H1 (cell line): Measurements from ENCODE around the gene PSMD7. TPM values are rescaled to one million over a fixed set of nuclear protein-coding genes. Genes with fewer than 3 reads are reported as not detected.
A peak's percentile ranks its signal among the peaks of the same experiment; 100 is the strongest.

Source experiments
- CTCF ChIA-PET: fragments of 300-600 bp; sonication (Branson Sonifier 250); formaldehyde crosslinking; loops from one replicate; lab custom pipeline; 2021; ENCODE audit not compliant: partially characterized antibody; lab: Charles Lee
- POLR2A ChIA-PET: fragments of 300-600 bp; sonication (Branson Sonifier 250); formaldehyde crosslinking; loops from one replicate; lab custom pipeline; 2021; ENCODE audit warnings: inconsistent platforms; ENCODE audit not compliant: partially characterized antibody; lab: Charles Lee
- DNase-seq, 2 experiments: peaks; one replicate each; pipeline versions ENCODE4 v3.0.0 to v3.0.0-alpha.2; 2010 to 2022; ENCODE audit warnings: low spot score in 2 of 2, low read depth in 1 of 2, mixed read lengths in 1 of 2
- FAIRE-seq: peaks from 2 replicates; lab custom pipeline; 2011; peaks lifted over from hg19 to GRCh38; lab: Jason Lieb, UNC
- H2AFZ ChIP-seq: 2 replicates; pipeline ENCODE4 v1.8.1; 2012; ENCODE audit warnings: low read length, inconsistent platforms
- H2AK5ac ChIP-seq: 2 replicates; pipeline ENCODE4 v1.6.1; 2013; ENCODE audit warnings: low read depth, low read length
- H2BK120ac ChIP-seq: replicated peaks from 2 replicates; pipeline ENCODE3; 2013; ENCODE audit warnings: low read depth, low read length, inconsistent platforms
- H2BK12ac ChIP-seq: 2 replicates; pipeline ENCODE4 v1.6.1; 2013; ENCODE audit warnings: low read depth, low read length
- H2BK15ac ChIP-seq: 2 replicates; pipeline ENCODE4 v1.6.1; 2013; ENCODE audit warnings: low read length
- H2BK20ac ChIP-seq: 2 replicates; pipeline ENCODE4 v1.6.1; 2013; ENCODE audit warnings: low read length
- H2BK5ac ChIP-seq: 2 replicates; pipeline ENCODE4 v1.6.1; 2013; ENCODE audit warnings: low read depth, low read length
- H3K14ac ChIP-seq: 2 replicates; pipeline ENCODE4 v1.6.1; 2013; ENCODE audit warnings: inconsistent platforms; ENCODE audit not compliant: insufficient read length
- H3K18ac ChIP-seq: 2 replicates; pipeline ENCODE4 v1.6.1; 2013; ENCODE audit warnings: low read length; ENCODE audit errors: extremely low read depth
- H3K23ac ChIP-seq: 2 replicates; pipeline ENCODE4 v1.6.1; 2013; ENCODE audit warnings: inconsistent platforms; ENCODE audit not compliant: insufficient read length
- H3K23me2 ChIP-seq: 2 replicates; pipeline ENCODE4 v1.6.1; 2013; ENCODE audit warnings: low read depth, low read length
- H3K27ac ChIP-seq: 2 replicates; pipeline ENCODE4 v1.6.1; 2011; ENCODE audit warnings: low read depth, low read length, inconsistent platforms
- H3K27me3 ChIP-seq, 4 experiments: replicated peaks in 1 of 4; 1 replicate in 1 of 4; 2 replicates in 3 of 4; pipeline versions ENCODE4 v1.6.1 to v1.8.1; 2011 to 2013; ENCODE audit warnings: low read length in 3 of 4, mild to moderate bottlenecking in 3 of 4, inconsistent platforms in 2 of 4, mixed read lengths in 2 of 4, moderate library complexity in 1 of 4; ENCODE audit not compliant: control insufficient read depth in 3 of 4, insufficient read depth in 3 of 4; ENCODE audit errors: extremely low read depth in 1 of 4
- H3K36me3 ChIP-seq, 4 experiments: 2 replicates each; pipeline versions ENCODE4 v1.6.1 to v1.8.1; 2011 to 2013; ENCODE audit warnings: mild to moderate bottlenecking in 4 of 4, low read length in 3 of 4, moderate library complexity in 2 of 4, control low read depth in 1 of 4, inconsistent platforms in 1 of 4; ENCODE audit not compliant: insufficient read depth in 4 of 4, control insufficient read depth in 2 of 4
- H3K4ac ChIP-seq: replicated peaks from 2 replicates; pipeline ENCODE3; 2013; ENCODE audit warnings: low read length, low read depth, mixed read lengths, inconsistent platforms; ENCODE audit not compliant: insufficient read length
- H3K4me1 ChIP-seq, 4 experiments: replicated peaks in 1 of 4; 1 replicate in 1 of 4; 2 replicates in 3 of 4; pipeline versions ENCODE4 v1.6.1 to v1.8.1; 2011 to 2013; ENCODE audit warnings: low read length in 3 of 4, inconsistent platforms in 2 of 4, mixed read lengths in 1 of 4; ENCODE audit not compliant: insufficient read depth in 4 of 4, control insufficient read depth in 3 of 4
- H3K4me2 ChIP-seq, 2 experiments: 2 replicates each; pipeline versions ENCODE4 v1.6.1 to v1.8.1; 2011 to 2013; ENCODE audit warnings: low read depth in 2 of 2, low read length in 2 of 2, control low read depth in 1 of 2, inconsistent platforms in 1 of 2, mild to moderate bottlenecking in 1 of 2; ENCODE audit not compliant: insufficient read depth in 1 of 2
- H3K4me3 ChIP-seq, 4 experiments: fragments of 200-600, 300-600 bp in 1 of 4; sonication (generic), shearing (Covaris generic), sonication (Bioruptor Twin) in 1 of 4; 2 replicates each; pipeline versions ENCODE4 v1.5.1 to v1.8.1; 2011 to 2016; ENCODE audit warnings: low read length in 4 of 4, low read depth in 3 of 4, control low read depth in 2 of 4, inconsistent platforms in 2 of 4, mild to moderate bottlenecking in 2 of 4, mixed read lengths in 1 of 4, moderate library complexity in 1 of 4; ENCODE audit not compliant: insufficient read depth in 2 of 4; ENCODE audit errors: extremely low read depth in 1 of 4
- H3K56ac ChIP-seq: replicated peaks from 2 replicates; pipeline ENCODE3; 2013; ENCODE audit warnings: low read depth, mild to moderate bottlenecking, mixed read lengths, low read length, inconsistent platforms; ENCODE audit not compliant: insufficient read length
- H3K79me1 ChIP-seq: 2 replicates; pipeline ENCODE4 v1.6.1; 2013; ENCODE audit warnings: low read depth, low read length, control low read depth
- H3K79me2 ChIP-seq, 2 experiments: 2 replicates each; pipeline versions ENCODE4 v1.6.1 to v1.8.1; 2012 to 2013; ENCODE audit warnings: low read length in 2 of 2, mild to moderate bottlenecking in 2 of 2, inconsistent platforms in 1 of 2; ENCODE audit not compliant: insufficient read depth in 2 of 2, control insufficient read depth in 1 of 2
- H3K9ac ChIP-seq, 4 experiments: replicated peaks in 1 of 4; 1 replicate in 1 of 4; 2 replicates in 3 of 4; pipeline versions ENCODE4 v1.6.1 to v1.8.1; 2011 to 2013; ENCODE audit warnings: low read depth in 3 of 4, low read length in 3 of 4, control low read depth in 2 of 4, mild to moderate bottlenecking in 2 of 4, moderate library complexity in 2 of 4, inconsistent platforms in 1 of 4; ENCODE audit errors: extremely low read depth in 1 of 4
- H3K9me3 ChIP-seq, 2 experiments: 2 replicates each; pipeline versions ENCODE4 v1.6.1 to v1.8.1; 2012 to 2013; ENCODE audit warnings: mild to moderate bottlenecking in 2 of 2, moderate library complexity in 2 of 2, control low read depth in 1 of 2, inconsistent platforms in 1 of 2, low read depth in 1 of 2, low read length in 1 of 2, mixed read lengths in 1 of 2; ENCODE audit not compliant: insufficient read depth in 2 of 2
- H4K20me1 ChIP-seq, 2 experiments: replicated peaks in 1 of 2; 2 replicates each; pipeline versions ENCODE3 to v1.8.1; 2011 to 2013; ENCODE audit warnings: inconsistent platforms in 2 of 2, low read length in 2 of 2, mild to moderate bottlenecking in 1 of 2; ENCODE audit not compliant: insufficient read depth in 2 of 2, control insufficient read depth in 1 of 2
- H4K5ac ChIP-seq: 2 replicates; pipeline ENCODE4 v1.6.1; 2013; ENCODE audit warnings: low read length, low read depth, mixed read lengths, inconsistent platforms; ENCODE audit not compliant: insufficient read length
- H4K8ac ChIP-seq: 2 replicates; pipeline ENCODE4 v1.8.0; 2013; ENCODE audit warnings: mild to moderate bottlenecking, moderate library complexity, low read length, inconsistent platforms; ENCODE audit not compliant: insufficient read depth; ENCODE audit errors: extremely low read depth
- H4K91ac ChIP-seq: replicated peaks from 2 replicates; pipeline ENCODE3; 2013; ENCODE audit warnings: low read length, mixed read lengths, inconsistent platforms; ENCODE audit not compliant: insufficient read length
- ATF2 ChIP-seq: IDR thresholded peaks from 2 replicates; pipeline ENCODE4 v1.6.1; 2012; ENCODE audit warnings: low read length, inconsistent platforms
- CHD2 ChIP-seq: IDR thresholded peaks from 2 replicates; pipeline ENCODE4 v1.6.1; 2012; ENCODE audit warnings: low read length, improper control_type of control experiment
- FOSL1 ChIP-seq: IDR thresholded peaks from 2 replicates; pipeline ENCODE4 v1.6.1; 2011; ENCODE audit warnings: mild to moderate bottlenecking, low read depth, low read length, moderate library complexity; ENCODE audit not compliant: insufficient read depth
- HDAC2 ChIP-seq, 2 experiments: fragments of 300-600 bp in 1 of 2; sonication (generic) in 1 of 2; IDR thresholded peaks; 2 replicates each; pipeline ENCODE4 v1.6.1; 2011 to 2012; ENCODE audit warnings: low read depth in 2 of 2, low read length in 2 of 2, mild to moderate bottlenecking in 2 of 2, moderate library complexity in 2 of 2, borderline replicate concordance in 1 of 2, inconsistent platforms in 1 of 2
- RBBP5 ChIP-seq: IDR thresholded peaks from 2 replicates; pipeline ENCODE4 v1.7.1; 2012; ENCODE audit warnings: low read depth, mild to moderate bottlenecking, inconsistent platforms, low read length, moderate library complexity, borderline replicate concordance
- SAP30 ChIP-seq: fragments of 300-600 bp; sonication (generic); IDR thresholded peaks from 2 replicates; pipeline ENCODE4 v1.7.1; 2012; ENCODE audit warnings: low read length, moderate library complexity, mild to moderate bottlenecking, inconsistent platforms; ENCODE audit not compliant: insufficient read depth, insufficient replicate concordance
- SIN3A ChIP-seq, 2 experiments: IDR thresholded peaks in 1 of 2; conservative IDR thresholded peaks in 1 of 2; 2 replicates each; pipeline ENCODE4 v1.6.1; 2011 to 2012; ENCODE audit warnings: low read length in 2 of 2, improper control_type of control experiment in 1 of 2, low read depth in 1 of 2, mild to moderate bottlenecking in 1 of 2
- SP4 ChIP-seq: IDR thresholded peaks from 2 replicates; pipeline ENCODE4 v1.6.1; 2012; ENCODE audit warnings: low read length, inconsistent platforms
- SRF ChIP-seq: IDR thresholded peaks from 2 replicates; pipeline ENCODE4 v1.6.1; 2011; ENCODE audit warnings: mild to moderate bottlenecking, low read depth, low read length, moderate library complexity
- USF2 ChIP-seq: IDR thresholded peaks from 2 replicates; pipeline ENCODE4 v1.6.1; 2011; ENCODE audit warnings: low read length, improper control_type of control experiment
- WGBS, 2 experiments: shearing (Covaris generic) in 1 of 2; methylation state at CpG; one replicate each; pipeline versions ENCODE4 v1.1.6 to v1.1.7; 2013 to 2015; ENCODE audit warnings: low lambda C conversion rate in 2 of 2, mixed read lengths in 2 of 2, inconsistent platforms in 1 of 2, low coverage in 1 of 2, missing lambda C conversion rate in 1 of 2; ENCODE audit not compliant: insufficient replicate concordance in 2 of 2, insufficient coverage in 1 of 2, insufficient read length in 1 of 2; ENCODE audit errors: extremely low coverage in 1 of 2, missing lambda C conversion rate in 1 of 2; 5-methylcytosine and 5-hydroxymethylcytosine counted together
- polyA plus RNA-seq, 7 experiments: library from polyadenylated mRNA; depleted of rRNA in 3 of 7; stranded (reverse) in 5 of 7; unstranded in 2 of 7; fragments of >200 nt in 5 of 7; fragments of 200-250 nt in 2 of 7; gene quantifications; 1 replicate in 5 of 7; 2 replicates in 1 of 7; 4 replicates in 1 of 7; pipeline versions ENCODE4 v1.2.1 to v1.2.3, GENCODE V29; 2011 to 2013; ENCODE audit warnings: missing spikeins in 2 of 7, mixed read lengths in 2 of 7
- total RNA-seq: library from RNA; stranded (reverse); fragmentation: NEBNext Ultra II Directional; extraction: Animal tissue kit (Norgen Biotek cat#: 25700); gene quantifications from 2 replicates; pipeline ENCODE4 v1.2.1, GENCODE V29; 2021

PSMD7 gene
- total and polyA plus RNA-seq, 2 of the 8 experiments (the other 6 are each of a cell fraction or from before 2014, with no cell fraction given) = 91.1 to 148 TPM

GRCh38 chr16:74275711-74276110, 20.9 kb upstream of the PSMD7 start:
- no peaks in the 10 kb centered on the region for H3K27me3 ChIP-seq
- H2AFZ ChIP-seq = no peak overlapping the region
- no peak overlapping the region for H3K56ac ChIP-seq
- DNase-seq (no peak), FAIRE-seq (peak; percentile 19)
- H2BK120ac ChIP-seq = no peak overlapping the region
- H3K27ac ChIP-seq = no peak overlapping the region
- no peak overlapping the region for H4K91ac ChIP-seq
- no peak overlapping the region for H4K5ac ChIP-seq
- peak overlapping the region in 1 of 4 experiments; percentile 8; a peak in 1 of 8 replicates for H3K4me3 ChIP-seq
- H3K4ac ChIP-seq = no peak overlapping the region
- POLR2A ChIA-PET = interaction anchor here (0.7 to 1.6 kb wide), 5 partner anchors 13 to 1220 kb away, joined by 3 to 5 read pairs (median 3); partner anchors contain the start of genes CHST6 and PSMD7
- peaks cover 0 to 6% of the 10 kb centered on the region in 2 experiments; a peak in 2 of 4 replicates for H3K9me3 ChIP-seq
- CTCF ChIA-PET = interaction anchor here (0.6 to 3.9 kb wide), 28 partner anchors 8 to 1507 kb away, joined by 3 to 13 read pairs (median 4); no protein-coding TSS in a partner anchor
- H4K8ac ChIP-seq = no peak overlapping the region
- H3K14ac ChIP-seq = no peak overlapping the region
- no peak overlapping the region; the same call in 1 of the 2 replicates for H3K18ac ChIP-seq
- no peak overlapping the region for H2BK5ac ChIP-seq
- no peak overlapping the region for H3K9ac ChIP-seq
- H2AK5ac ChIP-seq = no peak overlapping the region
- H3K23ac ChIP-seq = no peak overlapping the region
- H4K20me1 ChIP-seq = no peaks in the 10 kb centered on the region
- no peaks in the 10 kb centered on the region for H3K79me1 ChIP-seq
- H2BK12ac ChIP-seq = no peak overlapping the region
- H3K4me1 ChIP-seq = peaks cover 0 to 6% (median under 1%) of the 10 kb centered on the region in 4 experiments; a peak in 3 of 7 replicates
- no peak overlapping the region for H2BK15ac ChIP-seq
- 26% methylated on average over 7 of the region's 7 CpGs; no CpG with 5 or more reads in 1 of the 2 experiments for WGBS, 2 experiments
- H3K36me3 ChIP-seq = no peaks in the 10 kb centered on the region
- H3K23me2 ChIP-seq = no peaks in the 10 kb centered on the region
- H2BK20ac ChIP-seq = no peak overlapping the region
- peak overlapping the region; percentile 41 to 50; a peak in 2 of 4 replicates for H3K4me2 ChIP-seq
- no peaks in the 10 kb centered on the region for H3K79me2 ChIP-seq
- TF ChIP-seq SP4 (no peak), HDAC2 (IDR thresholded peaks at IDR 0.05; ENCODE audit: borderline replicate concordance in 1 of 2, low read depth in 2 of 2, low read length in 2 of 2) (no peak), CHD2 (no peak), USF2 (no peak), ATF2 (no peak), SAP30 (no peak), SRF (no peak), SIN3A (conservative IDR thresholded peaks at IDR 0.05 in 1 of 2, IDR thresholded peaks at IDR 0.05 in 1 of 2; ENCODE audit: low read depth in 1 of 2, low read length in 2 of 2) (no peak), FOSL1 (no peak), RBBP5 (no peak)
